Coronary artery (tissue), 2 donors: ENCODE measurements around the gene S100A3.
"Not testable (repeated sequence)": the region's sequence is repeated elsewhere in the genome, so short reads cannot be mapped to it uniquely, and the experiment has no call there.

Experiments
- DNase-seq: peaks from one replicate; pipeline ENCODE4 v3.0.0-alpha.2; 2017; ENCODE audit warnings: low spot score
- H3K27ac ChIP-seq, 2 donors: fragments of 200-600 bp; sonication (generic); one replicate each; pipeline ENCODE4 v1.5.1; 2016 to 2019
- H3K4me3 ChIP-seq: fragments of 200-600 bp; sonication (generic); 2 replicates; pipeline ENCODE4 v1.5.1; 2016; ENCODE audit warnings: mild to moderate bottlenecking, moderate library complexity
- CTCF ChIP-seq: fragments of 200-600 bp; sonication (generic); IDR thresholded peaks from one replicate; pipeline ENCODE4 v1.5.1; 2019; ENCODE audit warnings: antibody characterized with exemption

The S100A3 gene

GRCh38 chr1:153531638-153532037 lies 17.4 kb downstream of the S100A3 start:
- no peak for TF ChIP-seq CTCF
- DNase-seq: no peak
- Histone ChIP-seq H3K27ac (no peak overlapping the region), H3K4me3 (no peak overlapping the region)

- TF ChIP-seq CTCF: no peak
- no peak for DNase-seq
- Histone ChIP-seq H3K4me3 (no peak overlapping the region), H3K27ac (no peak overlapping the region)
Measured at GRCh38 chr1:153527683-153528040, 21.4 kb downstream of the S100A3 start.

GRCh38 chr1:153527023-153527682 lies 21.9 kb downstream of the S100A3 start:
- DNase-seq: no peak
- no peak overlapping the region for H3K27ac ChIP-seq

GRCh38 chr1:153526132-153526543 lies 22.9 kb downstream of the S100A3 start:
- Histone ChIP-seq H3K27ac (no peak overlapping the region), H3K4me3 (no peak overlapping the region)
- no peak for TF ChIP-seq CTCF
- no peak for DNase-seq

More at GRCh38 chr1:153527023-153527682, 21.9 kb downstream of the S100A3 start:
- no peak overlapping the region for H3K4me3 ChIP-seq
- TF ChIP-seq CTCF: no peak

GRCh38 chr1:153525088-153525728 lies 23.9 kb downstream of the S100A3 start:
- DNase-seq: no peak
- H3K27ac ChIP-seq: peak overlapping the region in 1 of 2 donors; percentile 36
- no peak for TF ChIP-seq CTCF
- H3K4me3 ChIP-seq: no peak overlapping the region

- H3K4me3 ChIP-seq, H3K27ac ChIP-seq: not testable (repeated sequence)
- peak; percentile 1 for DNase-seq
Measured at GRCh38 chr1:153522353-153523048, 26.6 kb downstream of the S100A3 start.

- H3K27ac ChIP-seq, H3K4me3 ChIP-seq: not testable (repeated sequence)
- DNase-seq: peak; percentile 2
Measured at GRCh38 chr1:153521808-153522207, 27.2 kb downstream of the S100A3 start.
